Fibroblast of lung (primary cell): ENCODE measurements around the gene MS4A1.
"Not testable (repeated sequence)": the region's sequence is repeated elsewhere in the genome, so short reads cannot be mapped to it uniquely, and the experiment has no call there.

Source experiments
- EZH2 ChIP-seq: IDR thresholded peaks from 2 replicates; pipeline ENCODE4 v1.5.1; 2012; ENCODE audit warnings: low read length, control low read depth, mild to moderate bottlenecking; ENCODE audit errors: missing control alignments
- TF ChIP-seq, protein P1 (sequence below), 2 donors: IDR thresholded peaks in 1 of 2; conservative IDR thresholded peaks in 1 of 2; 1 replicate in 1 of 2; 2 replicates in 1 of 2; pipeline ENCODE4 v1.5.1; 2011 to 2012; ENCODE audit warnings: low read length in 2 of 2, control low read depth in 1 of 2, inconsistent platforms in 1 of 2, low read depth in 1 of 2, mild to moderate bottlenecking in 1 of 2

DNA sequence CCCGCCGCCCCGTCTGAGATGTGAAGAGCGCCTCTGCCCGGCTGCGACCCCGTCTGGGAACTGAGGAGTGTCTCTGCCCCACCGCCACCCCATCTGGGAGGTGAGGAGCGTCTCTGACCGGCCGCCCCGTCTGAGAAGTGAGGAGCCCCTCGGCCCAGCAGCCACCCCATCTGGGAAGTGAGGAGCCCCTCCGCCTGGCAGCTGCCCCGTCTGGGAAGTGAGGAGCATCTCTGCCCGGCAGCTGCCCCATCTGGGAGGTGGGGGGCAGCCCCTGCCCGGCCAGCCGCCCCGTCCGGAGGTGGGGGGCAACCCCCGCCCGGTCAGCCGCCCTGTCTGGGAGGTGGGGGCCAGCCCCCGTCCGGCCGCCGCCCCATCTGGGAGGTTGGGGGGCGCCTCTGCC, 54.6 kb downstream of the MS4A1 start:
- TF ChIP-seq, protein P1, sequence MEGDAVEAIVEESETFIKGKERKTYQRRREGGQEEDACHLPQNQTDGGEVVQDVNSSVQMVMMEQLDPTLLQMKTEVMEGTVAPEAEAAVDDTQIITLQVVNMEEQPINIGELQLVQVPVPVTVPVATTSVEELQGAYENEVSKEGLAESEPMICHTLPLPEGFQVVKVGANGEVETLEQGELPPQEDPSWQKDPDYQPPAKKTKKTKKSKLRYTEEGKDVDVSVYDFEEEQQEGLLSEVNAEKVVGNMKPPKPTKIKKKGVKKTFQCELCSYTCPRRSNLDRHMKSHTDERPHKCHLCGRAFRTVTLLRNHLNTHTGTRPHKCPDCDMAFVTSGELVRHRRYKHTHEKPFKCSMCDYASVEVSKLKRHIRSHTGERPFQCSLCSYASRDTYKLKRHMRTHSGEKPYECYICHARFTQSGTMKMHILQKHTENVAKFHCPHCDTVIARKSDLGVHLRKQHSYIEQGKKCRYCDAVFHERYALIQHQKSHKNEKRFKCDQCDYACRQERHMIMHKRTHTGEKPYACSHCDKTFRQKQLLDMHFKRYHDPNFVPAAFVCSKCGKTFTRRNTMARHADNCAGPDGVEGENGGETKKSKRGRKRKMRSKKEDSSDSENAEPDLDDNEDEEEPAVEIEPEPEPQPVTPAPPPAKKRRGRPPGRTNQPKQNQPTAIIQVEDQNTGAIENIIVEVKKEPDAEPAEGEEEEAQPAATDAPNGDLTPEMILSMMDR (conservative IDR thresholded peaks at IDR 0.05 in 1 of 2, IDR thresholded peaks at IDR 0.05 in 1 of 2; ENCODE audit: low read depth in 1 of 2, low read length in 2 of 2): not testable (repeated sequence)
- TF ChIP-seq EZH2: not testable (repeated sequence)
